Left lung (tissue), 10 donors: Measurements from ENCODE around the gene DNAH3. TPM values are rescaled to one million over a fixed set of nuclear protein-coding genes. Genes with fewer than 3 reads are reported as not detected.
"Not testable (repeated sequence)": the region's sequence is repeated elsewhere in the genome, so short reads cannot be mapped to it uniquely, and the experiment has no call there.

Source experiments
- ATAC-seq: fragments of 200-7000 bp; cut with Tn5 transposase; one replicate; pipeline ENCODE4 v1.9.1; 2020; ENCODE audit warnings: moderate library complexity
- DNase-seq, 4 donors: peaks; one replicate each; pipeline ENCODE4 v3.0.0-alpha.2; 2013 to 2020
- H3K27ac ChIP-seq, 2 donors: fragments of 200-600 bp; sonication (generic) in 1 of 2; one replicate each; pipeline versions ENCODE4 v1.5.0 to v1.8.0; 2020 to 2021
- H3K27me3 ChIP-seq, 2 donors: fragments of 200-600 bp; sonication (generic) in 1 of 2; one replicate each; pipeline versions ENCODE4 v1.5.0 to v1.8.0; 2020 to 2021
- H3K36me3 ChIP-seq, 2 donors: fragments of 200-600 bp; sonication (generic) in 1 of 2; one replicate each; pipeline versions ENCODE4 v1.5.0 to v1.8.0; 2020 to 2021
- H3K4me1 ChIP-seq, 2 donors: fragments of 200-600 bp; one replicate each; pipeline ENCODE4 v1.8.0; 2021
- H3K4me3 ChIP-seq, 2 donors: fragments of 200-600 bp; sonication (generic) in 1 of 2; one replicate each; pipeline versions ENCODE4 v1.5.0 to v1.8.0; 2020 to 2021; ENCODE audit warnings: mild to moderate bottlenecking in 1 of 2
- H3K9me3 ChIP-seq, 2 donors: fragments of 200-600 bp; sonication (generic) in 1 of 2; one replicate each; pipeline versions ENCODE4 v1.5.0 to v1.8.0; 2020 to 2021
- CTCF ChIP-seq, 2 donors: fragments of 200-600 bp; sonication (generic) in 1 of 2; IDR thresholded peaks; one replicate each; pipeline versions ENCODE4 v1.5.0 to v1.8.0; 2021; ENCODE audit warnings: antibody characterized with exemption in 2 of 2
- intact Hi-C, 2 donors: fragments of 100-400 bp; cut with DNase I; formaldehyde crosslinking; loops; one replicate each; pipeline versions ENCODE4 v1.11.2 to v1.14.2; 2022
- polyA plus RNA-seq, 6 donors: library from polyadenylated mRNA; unstranded; fragments of 120-200 nt; gene quantifications; one replicate each; pipeline ENCODE4 v1.2.1, GENCODE V29; 2013; ENCODE audit not compliant: insufficient read length in 6 of 6
- total RNA-seq, 2 donors: library from RNA; stranded (reverse); fragmentation: NEBNext Ultra II Directional; extraction: Animal tissue kit (Norgen Biotek cat#: 25700); gene quantifications; one replicate each; pipeline ENCODE4 v1.2.1, GENCODE V29; 2021
- donor health status: DM: no; HTN: yes; CAD: no.
- donor health status: DM: no; HTN: no; CAD: no.

The DNAH3 gene
- total and polyA plus RNA-seq, 8 donors, result 0.88 to 6.4 (median 3.2) TPM; not detected in 1

- no peaks in the 10 kb centered on the region for H3K4me1 ChIP-seq
- TF ChIP-seq CTCF (IDR thresholded peaks at IDR 0.05), result peak in 1 of 2 donors; percentile 12
- no peak overlapping the region for H3K4me3 ChIP-seq
- ATAC-seq, result peak; percentile 69
- H3K27me3 ChIP-seq, result peaks cover 0 to 7% of the 10 kb centered on the region in 2 donors
- no peaks in the 10 kb centered on the region for H3K9me3 ChIP-seq
- intact Hi-C loops, result no loop called here
- peak in 1 of 4 donors; percentile 19 for DNase-seq
- H3K36me3 ChIP-seq, result no peaks in the 10 kb centered on the region
- no peak overlapping the region for H3K27ac ChIP-seq
These were observed 48.8 kb downstream of the DNAH3 start for GRCh38 chr16:21101631-21102420.

GRCh38 chr16:21100447-21100846 is 50.2 kb downstream of the DNAH3 start:
- Histone ChIP-seq H3K9me3 (no peaks in the 10 kb centered on the region), H3K4me3 (no peak overlapping the region), H3K27ac (no peak overlapping the region), H3K36me3 (no peaks in the 10 kb centered on the region), H3K27me3 (peaks cover 0 to 7% of the 10 kb centered on the region in 2 donors), H3K4me1 (no peaks in the 10 kb centered on the region)
- ATAC-seq, result no peak
- intact Hi-C loops, result no loop called here
- DNase-seq, result no peak
- TF ChIP-seq CTCF (IDR thresholded peaks at IDR 0.05), result no peak

GRCh38 chr16:21097151-21097550 is 53.5 kb downstream of the DNAH3 start:
- H3K27ac ChIP-seq, result no peak overlapping the region
- H3K4me1 ChIP-seq, result no peaks in the 10 kb centered on the region
- H3K9me3 ChIP-seq, result peaks cover 0 to 2% of the 10 kb centered on the region in 2 donors
- no peak for TF ChIP-seq CTCF (IDR thresholded peaks at IDR 0.05)
- H3K4me3 ChIP-seq, result no peak overlapping the region
- no peaks in the 10 kb centered on the region for H3K36me3 ChIP-seq
- intact Hi-C loops, result loop anchor here in 1 of 2 donors (10.0 kb wide), 1 partner anchor 252 kb away; no protein-coding TSS in a partner anchor
- DNase-seq (no peak), ATAC-seq (no peak)
- H3K27me3 ChIP-seq, result peaks cover 0 to 7% of the 10 kb centered on the region in 2 donors

DNA sequence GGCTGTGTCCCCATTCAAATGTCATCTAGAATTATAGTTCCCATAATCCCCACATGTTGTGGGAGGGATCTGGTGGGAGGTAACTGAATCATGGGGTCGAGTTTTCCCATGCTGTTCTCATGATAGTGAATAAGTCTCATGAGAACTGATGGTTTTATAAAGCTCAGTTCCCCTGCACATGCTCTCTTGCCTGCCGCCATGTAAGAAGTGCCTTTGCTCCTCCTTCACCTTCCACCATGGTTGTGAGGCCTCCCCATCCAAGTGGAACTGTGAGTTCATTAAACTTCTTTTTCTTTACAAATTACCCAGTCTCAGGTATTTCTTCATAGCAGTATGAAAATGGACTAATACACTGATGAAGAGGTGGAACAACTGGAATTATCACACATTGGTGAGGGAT is 55.9 kb downstream of the DNAH3 start:
- not testable (repeated sequence) for H3K36me3 ChIP-seq, H3K27ac ChIP-seq, H3K4me1 ChIP-seq, H3K9me3 ChIP-seq, ATAC-seq, DNase-seq, H3K27me3 ChIP-seq, H3K4me3 ChIP-seq
- intact Hi-C loops, result loop anchor here in 1 of 2 donors (10.0 kb wide), 1 partner anchor 250 kb away; no protein-coding TSS in a partner anchor

DNA sequence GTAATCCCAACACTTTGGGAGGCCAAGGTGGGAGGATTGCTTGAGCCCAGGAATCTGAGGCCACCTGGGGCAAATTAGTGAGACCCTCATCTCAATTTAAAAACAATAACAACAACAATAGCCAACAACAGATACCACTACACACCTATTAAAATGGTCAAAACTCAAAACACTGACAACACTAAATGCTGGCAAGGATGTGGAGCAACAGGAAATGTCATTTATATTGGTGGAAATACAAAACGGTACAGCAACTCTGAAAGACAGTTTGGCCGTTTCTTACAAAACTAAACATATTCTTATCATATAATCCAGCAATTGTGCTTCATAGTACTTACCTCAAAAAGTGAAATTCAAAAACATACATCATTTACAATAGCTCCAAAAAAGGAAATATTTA is 57.7 kb downstream of the DNAH3 start:
- H3K27me3 ChIP-seq, result peaks cover 0 to 1% of the 10 kb centered on the region in 2 donors
- no peaks in the 10 kb centered on the region for H3K4me1 ChIP-seq
- H3K27ac ChIP-seq, result no peak overlapping the region
- no peak for ATAC-seq
- no peak overlapping the region for H3K4me3 ChIP-seq
- no peaks in the 10 kb centered on the region for H3K36me3 ChIP-seq
- no peak for TF ChIP-seq CTCF (IDR thresholded peaks at IDR 0.05)
- intact Hi-C loops, result loop anchor here in 1 of 2 donors (10.0 kb wide), 1 partner anchor 248 kb away; no protein-coding TSS in a partner anchor
- H3K9me3 ChIP-seq, result peaks cover 0 to 2% of the 10 kb centered on the region in 2 donors
- no peak for DNase-seq
